Astrocyte (in vitro differentiated cells and primary cell): Measurements from ENCODE around the gene SYNRG. TPM values are rescaled to one million over a fixed set of nuclear protein-coding genes. Genes with fewer than 3 reads are reported as not detected.

Experiments used
- DNase-seq: peaks from one replicate; pipeline ENCODE4 v3.0.0-alpha.2; 2010; ENCODE audit warnings: low read depth
- FAIRE-seq: peaks from 2 replicates; lab custom pipeline; 2011; peaks lifted over from hg19 to GRCh38; lab: Jason Lieb, UNC
- H2AFZ ChIP-seq: 2 replicates; pipeline ENCODE4 v1.6.0; 2012; ENCODE audit warnings: low read depth, low read length, inconsistent platforms
- H3K27ac ChIP-seq: 2 replicates; pipeline ENCODE4 v1.5.1; 2011; ENCODE audit warnings: low read depth, low read length, inconsistent platforms
- H3K27me3 ChIP-seq: 2 replicates; pipeline ENCODE4 v1.6.0; 2011; ENCODE audit warnings: low read length, inconsistent platforms; ENCODE audit not compliant: insufficient read depth
- H3K36me3 ChIP-seq: 2 replicates; pipeline ENCODE4 v1.5.1; 2011; ENCODE audit warnings: low read length, inconsistent platforms; ENCODE audit not compliant: insufficient read depth
- H3K4me1 ChIP-seq: 2 replicates; pipeline ENCODE4 v1.5.1; 2011; ENCODE audit warnings: low read length, inconsistent platforms; ENCODE audit not compliant: insufficient read depth
- H3K4me2 ChIP-seq: 2 replicates; pipeline ENCODE4 v1.6.0; 2012; ENCODE audit warnings: low read length, inconsistent platforms
- H3K4me3 ChIP-seq: 2 replicates; pipeline ENCODE4 v1.5.1; 2011; ENCODE audit warnings: low read depth, mild to moderate bottlenecking, low read length, inconsistent platforms; ENCODE audit not compliant: insufficient read depth
- H3K79me2 ChIP-seq: 2 replicates; pipeline ENCODE4 v1.6.0; 2012; ENCODE audit warnings: mild to moderate bottlenecking, low read length, inconsistent platforms; ENCODE audit not compliant: insufficient read depth
- H3K9ac ChIP-seq: 2 replicates; pipeline ENCODE4 v1.6.0; 2012; ENCODE audit warnings: mild to moderate bottlenecking, low read length, inconsistent platforms
- H3K9me3 ChIP-seq: 2 replicates; pipeline ENCODE4 v1.5.1; 2012; ENCODE audit warnings: low read depth, mild to moderate bottlenecking, low read length, inconsistent platforms; ENCODE audit not compliant: insufficient read depth
- H4K20me1 ChIP-seq: 2 replicates; pipeline ENCODE4 v1.6.0; 2012; ENCODE audit warnings: low read length, inconsistent platforms; ENCODE audit not compliant: insufficient read depth
- H3K27ac Mint-ChIP-seq: one replicate; pipeline ENCODE4 v1.8.0; 2021; ENCODE audit warnings: mild to moderate bottlenecking, mixed read lengths; ENCODE audit not compliant: unreplicated experiment
- H3K27me3 Mint-ChIP-seq: one replicate; pipeline ENCODE4 v1.8.0; 2021; ENCODE audit warnings: low read depth, mixed read lengths; ENCODE audit not compliant: unreplicated experiment
- H3K36me3 Mint-ChIP-seq: one replicate; pipeline ENCODE4 v1.8.0; 2021; ENCODE audit warnings: low read depth, mixed read lengths; ENCODE audit not compliant: unreplicated experiment
- H3K4me1 Mint-ChIP-seq: one replicate; pipeline ENCODE4 v1.8.0; 2021; ENCODE audit warnings: low read depth, mixed read lengths; ENCODE audit not compliant: unreplicated experiment
- H3K4me3 Mint-ChIP-seq: one replicate; pipeline ENCODE4 v1.8.0; 2021; ENCODE audit warnings: mild to moderate bottlenecking, moderate library complexity, mixed read lengths; ENCODE audit not compliant: unreplicated experiment
- H3K9me3 Mint-ChIP-seq: one replicate; pipeline ENCODE4 v1.8.0; 2021; ENCODE audit warnings: mild to moderate bottlenecking, mixed read lengths; ENCODE audit not compliant: unreplicated experiment
- EZH2 ChIP-seq: IDR thresholded peaks from 2 replicates; pipeline ENCODE4 v1.6.1; 2012; ENCODE audit warnings: mild to moderate bottlenecking, low read length, inconsistent platforms; ENCODE audit not compliant: insufficient read depth
- total RNA-seq: library from RNA; stranded (reverse); gene quantifications from 2 replicates; pipeline ENCODE4 v1.2.1, GENCODE V29; 2021
- TF ChIP-seq, protein P1 (sequence below): IDR thresholded peaks from 2 replicates; pipeline ENCODE4 v1.5.1; 2011; ENCODE audit warnings: low read depth, mild to moderate bottlenecking, inconsistent platforms, low read length, moderate library complexity; ENCODE audit not compliant: insufficient read depth

Gene SYNRG
- total RNA-seq, 1 donor from 2014 or later = 31.3 TPM

DNA sequence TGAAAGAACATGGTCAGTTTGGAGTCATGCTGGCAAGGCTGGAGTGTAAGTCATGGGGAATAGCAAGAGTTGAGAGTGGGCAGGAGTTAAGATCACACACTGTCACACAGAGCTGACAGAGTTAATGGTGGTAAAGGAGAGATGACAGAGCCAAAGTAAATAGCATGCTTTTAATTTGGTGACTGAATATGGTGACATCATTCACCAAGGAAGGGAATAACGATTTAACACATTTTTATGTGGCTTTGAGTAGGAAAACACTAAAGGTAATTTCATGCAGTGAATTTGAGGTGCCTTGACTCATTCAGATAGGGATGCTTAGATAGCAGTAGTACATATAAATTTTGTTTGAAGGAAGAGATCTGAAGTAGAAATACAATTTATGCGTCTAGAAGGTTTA is 42.1 kb downstream of the SYNRG start:
- H3K79me2 ChIP-seq = no peaks in the 10 kb centered on the region
- Mint-ChIP-seq H3K27ac (no peak overlapping the region), H3K4me3 (no peak overlapping the region), H3K4me1 (no peaks in the 10 kb centered on the region), H3K36me3 (peaks cover 11% of the 10 kb centered on the region), H3K9me3 (peaks cover 3% of the 10 kb centered on the region), H3K27me3 (no peaks in the 10 kb centered on the region)
- no peaks in the 10 kb centered on the region for H3K27me3 ChIP-seq
- H3K4me2 ChIP-seq = no peak overlapping the region
- TF ChIP-seq EZH2 = no peak
- TF ChIP-seq, protein P1, sequence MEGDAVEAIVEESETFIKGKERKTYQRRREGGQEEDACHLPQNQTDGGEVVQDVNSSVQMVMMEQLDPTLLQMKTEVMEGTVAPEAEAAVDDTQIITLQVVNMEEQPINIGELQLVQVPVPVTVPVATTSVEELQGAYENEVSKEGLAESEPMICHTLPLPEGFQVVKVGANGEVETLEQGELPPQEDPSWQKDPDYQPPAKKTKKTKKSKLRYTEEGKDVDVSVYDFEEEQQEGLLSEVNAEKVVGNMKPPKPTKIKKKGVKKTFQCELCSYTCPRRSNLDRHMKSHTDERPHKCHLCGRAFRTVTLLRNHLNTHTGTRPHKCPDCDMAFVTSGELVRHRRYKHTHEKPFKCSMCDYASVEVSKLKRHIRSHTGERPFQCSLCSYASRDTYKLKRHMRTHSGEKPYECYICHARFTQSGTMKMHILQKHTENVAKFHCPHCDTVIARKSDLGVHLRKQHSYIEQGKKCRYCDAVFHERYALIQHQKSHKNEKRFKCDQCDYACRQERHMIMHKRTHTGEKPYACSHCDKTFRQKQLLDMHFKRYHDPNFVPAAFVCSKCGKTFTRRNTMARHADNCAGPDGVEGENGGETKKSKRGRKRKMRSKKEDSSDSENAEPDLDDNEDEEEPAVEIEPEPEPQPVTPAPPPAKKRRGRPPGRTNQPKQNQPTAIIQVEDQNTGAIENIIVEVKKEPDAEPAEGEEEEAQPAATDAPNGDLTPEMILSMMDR = no peak
- peaks cover 4% of the 10 kb centered on the region for H3K4me1 ChIP-seq
- H2AFZ ChIP-seq = no peak overlapping the region
- no peak overlapping the region for H3K4me3 ChIP-seq
- peaks cover 3% of the 10 kb centered on the region for H4K20me1 ChIP-seq
- DNase-seq (peak; percentile 28), FAIRE-seq (no peak)
- H3K9me3 ChIP-seq = no peaks in the 10 kb centered on the region
- H3K36me3 ChIP-seq = peaks cover 37% of the 10 kb centered on the region
- H3K9ac ChIP-seq = no peak overlapping the region
- H3K27ac ChIP-seq = no peak overlapping the region

DNA sequence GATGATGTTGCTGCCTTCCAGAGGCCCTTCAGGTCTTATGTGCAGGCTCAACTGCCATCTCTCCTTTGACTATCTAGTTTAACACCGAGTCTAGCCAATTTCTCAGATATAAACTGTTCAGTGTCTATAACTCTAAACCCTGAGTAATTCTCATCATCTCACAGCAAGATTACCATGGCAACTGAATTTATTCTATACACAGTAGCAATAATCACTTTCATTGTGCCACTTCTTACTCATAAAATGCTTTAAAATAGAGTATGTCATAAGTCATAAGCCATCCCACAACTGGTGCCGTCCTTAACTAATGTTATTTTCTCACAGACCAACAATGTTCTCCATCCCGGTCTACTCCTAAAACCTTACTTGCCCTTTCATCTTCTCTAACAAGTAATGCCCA is 45.0 kb downstream of the SYNRG start:
- no peak overlapping the region for H3K9ac ChIP-seq
- Mint-ChIP-seq H3K36me3 (peaks cover 14% of the 10 kb centered on the region), H3K27ac (no peak overlapping the region), H3K4me3 (no peak overlapping the region), H3K4me1 (no peaks in the 10 kb centered on the region), H3K27me3 (no peaks in the 10 kb centered on the region), H3K9me3 (peaks cover 3% of the 10 kb centered on the region)
- H3K4me2 ChIP-seq = no peak overlapping the region
- TF ChIP-seq, protein P1 = no peak
- TF ChIP-seq EZH2 = no peak
- FAIRE-seq = no peak
- DNase-seq = no peak
- H3K4me3 ChIP-seq = no peak overlapping the region
- no peaks in the 10 kb centered on the region for H3K27me3 ChIP-seq
- H3K36me3 ChIP-seq = peaks cover 26% of the 10 kb centered on the region
- H3K27ac ChIP-seq = no peak overlapping the region
- no peaks in the 10 kb centered on the region for H3K79me2 ChIP-seq
- H3K9me3 ChIP-seq = no peaks in the 10 kb centered on the region
- H2AFZ ChIP-seq = no peak overlapping the region
- peaks cover 3% of the 10 kb centered on the region for H4K20me1 ChIP-seq
- peaks cover 4% of the 10 kb centered on the region for H3K4me1 ChIP-seq

DNA sequence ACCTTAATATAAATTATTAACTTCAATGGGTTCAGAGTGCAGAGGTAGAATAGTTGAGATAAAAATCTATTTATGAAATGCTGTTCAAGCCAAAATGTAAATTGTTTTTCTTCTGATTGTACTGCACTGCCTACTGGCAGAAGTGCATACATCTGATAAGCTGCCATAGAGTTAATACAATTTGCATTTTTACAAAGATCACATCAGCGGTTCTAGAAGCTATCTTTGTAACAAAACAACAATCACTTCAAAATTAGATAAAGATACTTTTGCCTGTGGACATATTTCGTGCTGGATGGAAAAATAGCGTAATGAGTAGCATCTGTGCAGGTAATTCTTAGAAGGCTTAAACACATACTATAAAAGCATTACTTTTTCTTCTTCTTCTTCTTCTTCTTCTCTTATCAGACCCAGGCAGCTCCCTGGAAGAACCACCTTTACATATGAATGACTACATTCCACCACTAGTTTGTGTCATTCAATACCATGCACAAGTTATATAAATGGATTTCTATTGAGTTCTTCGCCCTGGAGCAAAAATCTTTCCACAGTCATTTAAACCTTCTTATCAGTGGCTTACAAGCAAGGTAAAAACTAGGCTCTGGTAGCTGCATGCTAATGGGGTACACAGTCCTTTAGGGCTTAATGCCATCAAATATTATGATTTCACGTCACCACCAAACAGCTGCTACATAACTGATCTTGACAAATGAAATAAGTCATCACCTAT is 47.0 kb downstream of the SYNRG start:
- Mint-ChIP-seq H3K4me1 (no peaks in the 10 kb centered on the region), H3K27me3 (no peaks in the 10 kb centered on the region), H3K27ac (no peak overlapping the region), H3K4me3 (no peak overlapping the region), H3K36me3 (peaks cover 19% of the 10 kb centered on the region), H3K9me3 (peaks cover 3% of the 10 kb centered on the region)
- H3K4me1 ChIP-seq = peaks cover under 1% of the 10 kb centered on the region
- FAIRE-seq (no peak), DNase-seq (no peak)
- no peak overlapping the region for H3K27ac ChIP-seq
- H3K36me3 ChIP-seq = peaks cover 24% of the 10 kb centered on the region
- H3K27me3 ChIP-seq = no peaks in the 10 kb centered on the region
- H3K4me3 ChIP-seq = no peak overlapping the region
- peaks cover 3% of the 10 kb centered on the region for H4K20me1 ChIP-seq
- H3K4me2 ChIP-seq = no peak overlapping the region
- H3K9ac ChIP-seq = no peak overlapping the region
- no peaks in the 10 kb centered on the region for H3K79me2 ChIP-seq
- H2AFZ ChIP-seq = no peak overlapping the region
- TF ChIP-seq EZH2 = no peak
- TF ChIP-seq, protein P1 = no peak
- H3K9me3 ChIP-seq = no peaks in the 10 kb centered on the region
